Stimulated activated naive CD8-positive, alpha-beta T cell treated with anti-CD3 and anti-CD28 coated beads, Interleukin-15, Interleukin-2, amounts not matched to agents 100 ng/mL and 50 ng/mL, for 24 hours (primary cell): ENCODE results near the gene SEMA3A.

ENCODE experiments used
- H3K27ac Mint-ChIP-seq: one replicate; pipeline ENCODE4 v1.8.0; 2021; ENCODE audit warnings: mild to moderate bottlenecking, mixed read lengths
- H3K27me3 Mint-ChIP-seq: one replicate; pipeline ENCODE4 v1.8.0; 2021; ENCODE audit warnings: mixed read lengths
- H3K36me3 Mint-ChIP-seq: one replicate; pipeline ENCODE4 v1.8.0; 2021; ENCODE audit warnings: low read depth, mixed read lengths
- H3K4me1 Mint-ChIP-seq: one replicate; pipeline ENCODE4 v1.8.0; 2021; ENCODE audit warnings: low read depth, mixed read lengths
- H3K4me3 Mint-ChIP-seq: one replicate; pipeline ENCODE4 v1.8.0; 2021; ENCODE audit warnings: mild to moderate bottlenecking, mixed read lengths
- H3K9me3 Mint-ChIP-seq: one replicate; pipeline ENCODE4 v1.8.0; 2021; ENCODE audit warnings: mixed read lengths

Gene SEMA3A

DNA sequence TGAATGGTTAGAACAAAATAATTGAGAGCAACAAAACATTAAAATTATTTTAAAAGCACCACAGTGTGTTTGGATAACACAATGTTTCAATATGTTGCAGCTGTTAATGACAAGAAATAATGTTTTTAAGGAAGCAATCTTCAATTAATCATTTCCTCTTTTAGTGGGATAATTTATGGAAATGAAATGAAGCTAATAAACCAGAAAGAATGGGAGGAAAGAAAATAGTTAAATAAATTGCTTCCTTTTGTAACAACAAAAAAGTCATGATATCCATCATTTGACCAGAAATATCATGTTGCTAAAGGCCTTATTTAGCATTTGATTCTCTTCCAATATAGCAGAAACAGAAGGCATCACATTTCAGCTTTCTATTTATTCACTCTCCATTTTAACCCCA, 224.5 kb downstream of the SEMA3A start:
- Mint-ChIP-seq H3K27me3 (no peaks in the 10 kb centered on the region), H3K4me3 (no peak overlapping the region), H3K4me1 (no peaks in the 10 kb centered on the region), H3K36me3 (no peaks in the 10 kb centered on the region), H3K9me3 (no peaks in the 10 kb centered on the region), H3K27ac (no peak overlapping the region)

DNA sequence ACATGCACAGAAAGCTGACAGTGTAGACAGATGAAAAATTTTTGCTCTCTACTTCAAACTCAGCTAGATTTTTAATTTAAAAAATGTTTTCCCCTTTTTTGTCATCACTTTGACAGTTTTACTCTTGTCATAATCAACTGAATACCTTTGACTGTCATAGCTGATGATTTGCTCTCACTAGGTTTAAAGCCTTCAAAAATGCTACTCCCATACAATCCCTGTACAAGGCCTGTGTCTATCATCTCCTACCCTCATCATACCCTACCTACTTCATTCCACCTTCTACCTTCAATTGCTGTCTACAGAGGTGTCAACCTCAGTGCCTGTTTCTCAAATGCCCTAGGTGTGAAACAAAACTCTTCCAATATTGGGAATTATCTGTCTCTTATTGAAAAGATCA, 230.3 kb downstream of the SEMA3A start:
- Mint-ChIP-seq H3K4me3 (no peak overlapping the region), H3K27me3 (peaks cover 4% of the 10 kb centered on the region), H3K36me3 (no peaks in the 10 kb centered on the region), H3K4me1 (no peaks in the 10 kb centered on the region), H3K27ac (no peak overlapping the region), H3K9me3 (no peaks in the 10 kb centered on the region)

DNA sequence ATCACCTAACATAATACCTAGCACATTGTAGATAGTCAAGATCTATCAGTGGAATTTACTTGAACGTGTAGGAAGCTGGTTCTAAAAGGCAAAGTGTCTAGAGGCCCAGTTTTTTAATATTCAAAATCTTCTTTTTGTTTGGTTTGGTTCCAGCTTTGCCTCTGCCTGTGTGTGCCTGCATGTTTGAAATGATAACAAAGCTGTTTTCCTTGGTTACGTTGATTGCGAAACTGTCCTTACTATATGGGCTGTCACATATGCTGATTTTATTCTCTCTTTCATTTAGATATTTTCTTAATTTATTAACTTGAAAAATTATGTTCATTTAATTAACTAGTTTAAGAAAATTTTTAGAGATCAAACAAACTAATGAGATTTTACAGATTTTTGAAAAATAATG, 237.3 kb downstream of the SEMA3A start:
- peaks cover 3% of the 10 kb centered on the region for H3K27me3 Mint-ChIP-seq
- no peak overlapping the region for H3K4me3 Mint-ChIP-seq
- no peaks in the 10 kb centered on the region for H3K4me1 Mint-ChIP-seq
- no peak overlapping the region for H3K27ac Mint-ChIP-seq
- no peaks in the 10 kb centered on the region for H3K36me3 Mint-ChIP-seq
- H3K9me3 Mint-ChIP-seq: no peaks in the 10 kb centered on the region

DNA sequence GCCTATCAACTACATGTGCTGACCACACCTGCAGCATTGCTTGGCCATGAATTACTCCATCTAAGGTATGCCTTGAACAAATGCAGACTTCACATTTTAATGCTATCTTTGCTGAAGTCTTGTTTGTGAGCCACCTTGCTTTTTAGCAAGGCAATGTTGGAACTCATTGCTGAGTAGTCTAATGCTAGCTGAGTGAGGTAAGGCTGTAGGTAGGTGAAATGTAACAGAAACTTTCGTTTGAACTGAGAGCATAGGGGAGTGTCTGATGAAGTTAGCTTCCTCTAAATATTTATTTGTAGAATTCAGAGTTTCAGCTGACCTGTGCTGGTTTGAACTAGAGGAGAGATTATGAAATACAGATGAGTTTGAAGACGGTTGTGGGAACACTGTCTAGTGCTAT, 238.5 kb downstream of the SEMA3A start:
- no peak overlapping the region for H3K27ac Mint-ChIP-seq

DNA sequence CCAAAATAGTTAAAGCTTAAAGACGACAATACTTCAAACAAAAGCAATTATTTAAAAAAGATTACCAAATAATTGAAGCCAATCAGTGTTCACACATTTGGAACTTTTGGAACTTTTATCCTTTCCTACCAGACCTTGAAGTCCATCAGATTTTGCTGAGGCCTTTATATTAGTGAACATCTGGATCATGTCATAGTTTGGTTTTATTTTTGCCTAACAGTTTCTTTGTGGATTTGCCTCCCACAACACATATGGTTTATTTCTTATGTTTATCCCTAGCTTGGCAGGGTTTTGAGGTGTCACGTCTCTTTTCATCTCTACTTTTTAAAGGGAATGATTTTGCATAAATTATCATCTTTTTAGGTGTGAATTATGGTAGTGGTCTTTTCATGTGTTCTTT, 242.4 kb downstream of the SEMA3A start:
- peaks cover 3% of the 10 kb centered on the region for H3K27me3 Mint-ChIP-seq
- H3K4me3 Mint-ChIP-seq: no peak overlapping the region
- H3K27ac Mint-ChIP-seq: no peak overlapping the region
- H3K9me3 Mint-ChIP-seq: no peaks in the 10 kb centered on the region
- H3K4me1 Mint-ChIP-seq: no peaks in the 10 kb centered on the region
- H3K36me3 Mint-ChIP-seq: no peaks in the 10 kb centered on the region

More for the DNA sequence above, 238.5 kb downstream of the SEMA3A start:
- H3K4me1 Mint-ChIP-seq: no peaks in the 10 kb centered on the region
- H3K36me3 Mint-ChIP-seq: no peaks in the 10 kb centered on the region
- peaks cover 3% of the 10 kb centered on the region for H3K27me3 Mint-ChIP-seq
- H3K9me3 Mint-ChIP-seq: no peaks in the 10 kb centered on the region
- no peak overlapping the region for H3K4me3 Mint-ChIP-seq

DNA sequence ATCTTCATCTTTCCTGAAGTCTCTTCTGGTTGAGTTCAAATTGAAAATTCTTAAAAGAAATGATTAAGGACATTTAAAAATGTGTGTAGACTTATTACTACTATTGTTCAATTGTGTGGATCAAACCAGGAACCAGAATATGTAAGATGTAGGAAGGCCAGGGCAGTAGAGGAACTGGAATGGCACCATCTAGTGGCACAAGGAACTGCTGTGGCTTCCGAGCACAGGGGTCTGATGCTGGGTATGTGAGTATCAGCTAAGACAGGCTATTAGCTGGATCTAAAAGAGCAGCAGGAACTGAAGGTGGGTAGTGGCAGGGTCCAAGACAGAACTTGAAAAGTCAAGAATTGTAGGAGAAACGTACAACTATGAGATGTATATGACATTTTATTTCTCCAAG, 247.3 kb downstream of the SEMA3A start:
- Mint-ChIP-seq H3K4me3 (no peak overlapping the region), H3K4me1 (no peaks in the 10 kb centered on the region), H3K9me3 (no peaks in the 10 kb centered on the region), H3K27me3 (no peaks in the 10 kb centered on the region), H3K27ac (no peak overlapping the region), H3K36me3 (no peaks in the 10 kb centered on the region)

DNA sequence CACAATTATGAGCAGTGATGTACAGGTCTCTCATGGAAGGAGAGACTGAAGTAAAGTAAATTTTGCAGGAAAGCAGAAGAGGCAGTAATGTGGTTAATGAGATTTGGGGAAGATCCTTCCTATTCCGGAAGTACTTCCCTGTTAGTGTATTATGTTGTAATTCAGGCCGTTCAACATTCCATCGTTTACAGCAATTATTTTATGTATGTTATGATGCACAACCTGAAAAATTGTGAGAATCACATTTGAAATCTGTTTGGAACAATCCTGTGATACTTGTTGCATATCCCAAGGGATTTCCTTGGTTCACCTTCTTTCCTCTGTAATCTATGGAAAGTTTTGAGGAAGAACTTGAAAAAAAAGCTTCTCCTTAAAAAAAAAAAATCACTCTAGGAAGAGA, 247.8 kb downstream of the SEMA3A start:
- H3K27ac Mint-ChIP-seq: no peak overlapping the region
- no peaks in the 10 kb centered on the region for H3K9me3 Mint-ChIP-seq
- H3K4me3 Mint-ChIP-seq: no peak overlapping the region
- no peaks in the 10 kb centered on the region for H3K36me3 Mint-ChIP-seq
- H3K27me3 Mint-ChIP-seq: no peaks in the 10 kb centered on the region
- no peaks in the 10 kb centered on the region for H3K4me1 Mint-ChIP-seq

DNA sequence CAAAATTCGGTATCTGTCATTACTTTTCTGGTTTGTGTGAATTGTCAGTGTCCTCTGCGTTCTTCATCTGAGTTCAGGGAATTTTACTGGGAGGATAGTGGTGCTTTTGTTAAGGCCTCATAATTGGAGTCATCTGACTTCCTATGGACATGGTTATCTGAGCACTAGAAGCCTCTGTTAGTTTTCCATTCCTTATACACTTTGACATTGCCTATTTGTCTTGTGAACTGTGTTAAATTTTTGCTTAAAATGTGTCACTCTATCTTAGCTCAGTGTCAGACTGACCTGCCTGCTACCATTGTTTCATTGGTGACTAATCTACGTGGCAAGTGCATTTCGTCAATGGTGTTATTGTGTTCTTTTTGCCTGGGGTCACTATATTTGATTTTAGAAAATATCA, 253.3 kb downstream of the SEMA3A start:
- no peaks in the 10 kb centered on the region for H3K9me3 Mint-ChIP-seq
- H3K27me3 Mint-ChIP-seq: no peaks in the 10 kb centered on the region
- no peak overlapping the region for H3K4me3 Mint-ChIP-seq
- no peaks in the 10 kb centered on the region for H3K36me3 Mint-ChIP-seq
- no peak overlapping the region for H3K27ac Mint-ChIP-seq
- H3K4me1 Mint-ChIP-seq: no peaks in the 10 kb centered on the region

DNA sequence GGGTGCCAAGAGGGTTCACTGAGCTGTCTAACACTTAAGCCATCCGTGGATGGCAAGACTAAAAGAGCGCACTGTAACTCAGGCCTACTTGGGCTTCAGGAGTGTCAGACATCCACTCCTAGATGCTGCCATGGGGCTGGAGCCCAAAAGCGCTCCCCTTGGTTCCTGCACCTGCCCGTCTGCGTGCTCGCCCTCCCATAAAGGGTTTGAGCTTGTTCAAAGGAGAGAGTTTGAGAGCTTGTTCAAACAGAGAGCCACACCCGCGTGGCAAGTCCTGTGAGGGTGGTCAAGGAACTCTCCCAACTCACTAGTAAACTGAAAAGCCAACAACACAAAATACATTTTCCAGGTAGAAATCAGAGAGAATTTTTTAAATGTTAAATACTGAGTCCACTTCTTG, 256.7 kb downstream of the SEMA3A start:
- Mint-ChIP-seq H3K4me1 (no peaks in the 10 kb centered on the region), H3K27ac (no peak overlapping the region), H3K27me3 (peaks cover 3% of the 10 kb centered on the region), H3K9me3 (no peaks in the 10 kb centered on the region), H3K4me3 (no peak overlapping the region), H3K36me3 (no peaks in the 10 kb centered on the region)

DNA sequence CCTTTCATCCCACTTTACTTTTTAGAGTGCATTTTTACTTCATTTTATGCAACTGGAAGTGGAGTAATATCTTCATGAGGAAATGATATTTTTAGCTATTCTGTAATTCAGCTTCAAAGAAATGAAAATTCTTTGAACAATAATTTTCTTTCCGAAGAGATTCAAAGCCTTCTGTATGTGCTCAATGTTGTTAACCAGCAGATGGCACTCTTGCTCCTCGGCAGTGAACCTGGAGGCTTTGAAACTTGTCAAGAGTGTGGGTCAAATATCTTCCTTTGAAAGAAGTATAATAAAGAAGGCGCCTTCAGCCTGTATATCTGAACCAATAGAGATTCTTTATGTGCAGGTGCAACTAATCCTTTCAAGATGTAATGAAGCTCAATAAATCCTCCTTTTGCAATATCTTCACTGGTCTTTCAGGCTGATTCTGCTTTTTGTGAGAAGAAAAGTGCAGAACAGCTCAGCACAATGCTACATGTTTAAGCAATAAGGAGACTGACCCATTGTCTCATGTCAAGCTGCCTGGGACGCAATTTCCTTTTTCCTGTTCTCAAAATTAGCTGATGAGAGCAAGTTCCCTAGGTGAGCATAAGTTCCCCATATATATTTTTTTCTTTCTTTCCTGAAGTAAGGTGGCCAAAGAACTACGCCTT, 258.4 kb downstream of the SEMA3A start:
- H3K27ac Mint-ChIP-seq: no peak overlapping the region
- H3K4me3 Mint-ChIP-seq: no peak overlapping the region
- H3K27me3 Mint-ChIP-seq: peaks cover 3% of the 10 kb centered on the region
- H3K9me3 Mint-ChIP-seq: no peaks in the 10 kb centered on the region
- no peaks in the 10 kb centered on the region for H3K36me3 Mint-ChIP-seq
- H3K4me1 Mint-ChIP-seq: no peaks in the 10 kb centered on the region

DNA sequence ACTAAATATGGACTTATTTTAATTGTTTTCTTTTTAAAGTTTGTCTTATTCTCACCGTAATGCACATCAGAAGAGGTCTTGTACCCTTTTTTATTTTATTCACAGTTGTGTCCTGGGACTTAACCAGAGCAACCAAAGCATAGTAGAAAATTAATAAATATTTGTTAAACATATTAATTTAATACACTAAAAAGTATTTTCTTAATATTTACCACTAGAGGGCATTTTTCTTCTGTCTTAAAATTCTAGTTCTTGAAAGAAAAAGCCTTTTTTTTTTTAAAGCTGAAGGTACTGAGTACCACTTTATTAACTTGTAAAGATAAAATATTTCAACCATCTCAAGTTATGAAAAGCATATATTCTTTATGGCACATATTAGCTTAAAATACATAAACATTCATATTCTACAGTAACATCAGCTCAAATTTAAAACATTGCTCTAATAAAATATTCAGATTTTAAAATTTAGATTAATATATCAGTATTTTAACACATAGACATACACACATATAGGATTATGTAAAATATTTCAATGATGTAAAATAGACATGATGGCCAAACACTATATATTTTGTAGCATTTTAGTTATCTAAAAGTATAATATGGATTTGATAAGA, 260.4 kb downstream of the SEMA3A start:
- Mint-ChIP-seq H3K9me3 (no peaks in the 10 kb centered on the region), H3K27ac (no peak overlapping the region), H3K4me3 (no peak overlapping the region), H3K36me3 (no peaks in the 10 kb centered on the region), H3K27me3 (peaks cover 3% of the 10 kb centered on the region), H3K4me1 (no peaks in the 10 kb centered on the region)

DNA sequence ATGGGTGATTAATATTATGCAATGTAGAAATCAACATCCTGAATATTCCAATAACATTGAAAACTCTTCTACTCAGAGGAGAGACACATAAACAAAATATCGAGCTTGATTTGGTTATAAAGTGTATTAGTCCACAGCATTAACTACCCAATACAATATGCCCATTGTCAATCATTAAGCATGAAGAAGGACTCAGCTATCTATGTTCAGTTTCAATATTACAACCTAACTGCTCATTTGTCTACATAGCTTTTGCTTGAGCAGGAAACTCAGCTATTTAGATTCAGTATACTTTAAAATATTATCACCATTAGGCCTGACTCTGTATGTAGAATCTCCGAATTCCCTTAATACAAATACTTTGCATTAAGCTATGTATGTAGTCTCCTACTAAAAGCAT, 262.6 kb downstream of the SEMA3A start:
- no peaks in the 10 kb centered on the region for H3K9me3 Mint-ChIP-seq
- no peaks in the 10 kb centered on the region for H3K4me1 Mint-ChIP-seq
- H3K36me3 Mint-ChIP-seq: no peaks in the 10 kb centered on the region
- no peak overlapping the region for H3K4me3 Mint-ChIP-seq
- H3K27me3 Mint-ChIP-seq: peaks cover 3% of the 10 kb centered on the region
- no peak overlapping the region for H3K27ac Mint-ChIP-seq

DNA sequence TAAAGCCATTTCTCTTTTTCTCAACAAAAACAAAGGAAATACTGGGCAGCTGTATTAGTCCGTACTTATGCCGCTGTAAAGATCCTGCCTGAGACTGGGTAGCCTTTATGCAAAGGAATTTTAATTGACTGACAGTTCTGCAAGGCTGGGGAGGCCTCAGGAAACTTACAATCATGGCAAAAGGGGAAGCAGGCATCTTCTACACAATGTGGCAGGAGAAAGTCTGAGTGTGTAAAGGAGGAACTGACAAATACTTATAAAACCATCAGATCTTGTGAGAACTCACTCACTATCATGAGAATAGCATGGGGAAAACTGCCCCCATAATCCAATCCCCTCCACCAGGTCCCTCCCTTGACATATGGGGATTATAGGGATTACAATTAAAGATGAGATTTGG, 264.3 kb downstream of the SEMA3A start:
- H3K27ac Mint-ChIP-seq: no peak overlapping the region
- no peaks in the 10 kb centered on the region for H3K4me1 Mint-ChIP-seq
- no peak overlapping the region for H3K4me3 Mint-ChIP-seq
- no peaks in the 10 kb centered on the region for H3K27me3 Mint-ChIP-seq
- H3K36me3 Mint-ChIP-seq: no peaks in the 10 kb centered on the region
- H3K9me3 Mint-ChIP-seq: no peaks in the 10 kb centered on the region

DNA sequence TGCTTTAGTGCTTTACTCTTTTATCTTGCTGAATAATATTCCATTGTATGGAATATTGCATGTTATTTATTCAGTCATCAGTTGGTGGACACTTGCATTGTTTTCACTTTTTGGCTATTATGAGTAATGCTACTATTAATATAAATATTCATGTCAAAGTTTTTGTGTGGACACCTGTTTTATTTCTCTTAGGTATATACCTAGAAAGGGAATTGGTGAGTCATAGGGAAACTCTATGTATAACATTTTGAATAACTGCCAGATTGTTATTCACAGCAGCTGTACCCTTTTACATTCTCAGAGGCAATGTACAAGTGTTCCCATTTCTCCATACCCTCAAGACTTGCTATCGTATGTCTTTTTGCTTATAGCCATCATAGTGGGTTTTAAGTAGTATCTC, 268.7 kb downstream of the SEMA3A start:
- Mint-ChIP-seq H3K27ac (no peak overlapping the region), H3K4me1 (no peaks in the 10 kb centered on the region), H3K9me3 (no peaks in the 10 kb centered on the region), H3K27me3 (no peaks in the 10 kb centered on the region), H3K36me3 (no peaks in the 10 kb centered on the region), H3K4me3 (no peak overlapping the region)

DNA sequence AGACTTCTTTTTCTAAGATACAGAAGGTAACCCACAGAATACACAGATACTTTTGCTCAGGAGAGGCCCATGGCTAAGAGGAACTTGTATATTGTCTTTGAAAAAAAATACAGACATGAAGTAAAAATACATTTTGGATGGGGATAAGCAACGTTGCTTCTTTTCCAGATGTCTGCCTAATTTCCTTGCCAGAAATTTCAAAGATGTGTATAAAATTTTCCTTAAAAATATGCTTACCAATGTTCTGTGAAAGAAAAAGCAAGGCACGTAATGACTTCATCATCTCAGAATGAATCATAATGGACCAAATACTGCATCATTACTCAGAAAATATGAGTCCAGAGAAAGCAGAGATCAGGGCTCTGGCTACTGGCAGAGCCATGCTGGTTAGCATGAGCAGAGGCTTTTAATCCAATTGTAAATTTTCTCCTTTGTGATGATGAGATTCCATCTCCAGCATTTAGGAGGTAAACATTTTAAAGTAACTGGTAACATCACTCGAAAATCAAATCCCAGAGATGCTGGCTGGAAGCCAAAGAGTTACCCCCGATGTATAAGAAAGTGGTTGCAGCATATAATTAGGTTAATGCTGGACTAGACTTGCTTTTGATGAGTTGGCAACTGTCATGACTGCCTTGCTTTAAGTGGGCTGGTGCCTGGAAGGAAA, 272.5 kb downstream of the SEMA3A start:
- Mint-ChIP-seq H3K27ac (no peak overlapping the region), H3K9me3 (no peaks in the 10 kb centered on the region), H3K4me3 (no peak overlapping the region), H3K27me3 (peaks cover under 1% of the 10 kb centered on the region), H3K4me1 (no peaks in the 10 kb centered on the region), H3K36me3 (no peaks in the 10 kb centered on the region)
